Measurements from ENCODE around the gene FAM156A. TPM values are rescaled to one million over a fixed set of nuclear protein-coding genes. Genes with fewer than 3 reads are reported as not detected.
"Not testable (repeated sequence)": the region's sequence is repeated elsewhere in the genome, so short reads cannot be mapped to it uniquely, and the experiment has no call there.

Gene FAM156A
- total and polyA plus RNA-seq, 10 donors, result 9.0 to 29.7 (median 21.5) TPM

- H3K4me3 ChIP-seq; H3K9me3 ChIP-seq; DNase-seq; H3K36me3 ChIP-seq; H3K4me1 ChIP-seq; intact Hi-C loops (cut with DNase I; ENCODE audit: low total_unique reads); H3K27me3 ChIP-seq (replicated peaks in 1 of 7); H3K27ac ChIP-seq: not testable (repeated sequence)
- no CpG with 5 or more reads among the region's 17 CpGs for WGBS, 5 donors
These were observed 10.1 kb downstream of the FAM156A start for GRCh38 chrX:52948265-52948664.

GRCh38 chrX:52947501-52947900 is 10.8 kb downstream of the FAM156A start:
- H3K27ac ChIP-seq; H3K4me1 ChIP-seq; DNase-seq; H3K9me3 ChIP-seq; H3K4me3 ChIP-seq; H3K27me3 ChIP-seq (replicated peaks in 1 of 7); H3K36me3 ChIP-seq; intact Hi-C loops (cut with DNase I; ENCODE audit: low total_unique reads): not testable (repeated sequence)
- no CpG with 5 or more reads among the region's 16 CpGs for WGBS, 5 donors

- H3K4me1 ChIP-seq; H3K36me3 ChIP-seq; DNase-seq; H3K27me3 ChIP-seq (replicated peaks in 1 of 7); H3K4me3 ChIP-seq; H3K9me3 ChIP-seq; intact Hi-C loops (cut with DNase I; ENCODE audit: low total_unique reads); H3K27ac ChIP-seq: not testable (repeated sequence)
- WGBS, 5 donors, result no CpG with 5 or more reads among the region's 14 CpGs
These were observed 12.4 kb downstream of the FAM156A start for GRCh38 chrX:52945838-52946494.

- H3K27ac ChIP-seq; DNase-seq; H3K36me3 ChIP-seq; H3K9me3 ChIP-seq; H3K4me1 ChIP-seq; intact Hi-C loops (cut with DNase I; ENCODE audit: low total_unique reads); H3K27me3 ChIP-seq (replicated peaks in 1 of 7); H3K4me3 ChIP-seq: not testable (repeated sequence)
- no CpG with 5 or more reads among the region's 10 CpGs for WGBS, 5 donors
These were observed 16.6 kb downstream of the FAM156A start for GRCh38 chrX:52941728-52942127.

- H3K27ac ChIP-seq; H3K4me1 ChIP-seq; H3K27me3 ChIP-seq (replicated peaks in 1 of 7); intact Hi-C loops (cut with DNase I; ENCODE audit: low total_unique reads); H3K36me3 ChIP-seq; DNase-seq; H3K9me3 ChIP-seq; H3K4me3 ChIP-seq: not testable (repeated sequence)
- no CpG with 5 or more reads among the region's 4 CpGs for WGBS, 5 donors
These were observed 17.6 kb downstream of the FAM156A start for GRCh38 chrX:52940704-52941103.

GRCh38 chrX:52935470-52935784 is 22.9 kb downstream of the FAM156A start:
- Histone ChIP-seq H3K27ac (peak overlapping the region; percentile 90 to 98 (median 94)), H3K4me3 (peak overlapping the region; percentile 34 to 77 (median 52))
- H3K36me3 ChIP-seq; H3K9me3 ChIP-seq; DNase-seq; intact Hi-C loops (cut with DNase I; ENCODE audit: low total_unique reads); H3K4me1 ChIP-seq; H3K27me3 ChIP-seq (replicated peaks in 1 of 7): not testable (repeated sequence)
- 1 to 6% (median 5%) methylated on average over 4 to 10 of the region's 10 CpGs for WGBS, 5 donors

- H3K4me3 ChIP-seq, result peak overlapping the region; percentile 34 to 77 (median 52)
- peak; percentile 98 for DNase-seq
- H3K9me3 ChIP-seq, result peaks cover 0 to 3% (median 0%) of the 10 kb centered on the region in 8 donors
- H3K27ac ChIP-seq, result peak overlapping the region; percentile 90 to 98 (median 94)
- peaks cover 0 to 10% (median 6%) of the 10 kb centered on the region in 6 donors for H3K4me1 ChIP-seq
- no peaks in the 10 kb centered on the region for H3K36me3 ChIP-seq
- TF ChIP-seq CTCF (IDR thresholded peaks at IDR 0.05 in 8 of 11, conservative IDR thresholded peaks at IDR 0.05 in 3 of 11), result peak; percentile 80 to 100 (median 94)
- peak; percentile 87 to 95 (median 93) for TF ChIP-seq POLR2AphosphoS5 (IDR thresholded peaks at IDR 0.05)
- peak in 2 of 3 donors; percentile 40 to 46 for TF ChIP-seq POLR2A (IDR thresholded peaks at IDR 0.05)
- WGBS, 5 donors, result 0 to 1% (median 0%) methylated on average over 33 to 61 of the region's 61 CpGs
- intact Hi-C loops (cut with DNase I; ENCODE audit: low total_unique reads), result no loop called here
- no peaks in the 10 kb centered on the region for H3K27me3 ChIP-seq (replicated peaks in 1 of 7)
These were observed 23.4 kb downstream of the FAM156A start for GRCh38 chrX:52934704-52935469.

All from spleen (tissue), 11 donors.